HepG2 (cell line): ENCODE results near the gene LTB4R2. TPM values are rescaled to one million over a fixed set of nuclear protein-coding genes. Genes with fewer than 3 reads are reported as not detected.

ENCODE experiments used
- CBFB ChIP-seq: sonication (generic); formaldehyde crosslinking; IDR thresholded peaks from 2 replicates; pipeline ENCODE4 v1.4.0; 2020; ENCODE audit warnings: missing genetic modification reagents
- CC2D1A ChIP-seq: sonication (generic); formaldehyde crosslinking; IDR thresholded peaks from 2 replicates; pipeline ENCODE4 v1.8.1; 2023; ENCODE audit warnings: mild to moderate bottlenecking, missing genetic modification reagents
- FOSL1 ChIP-seq: sonication (generic); formaldehyde crosslinking; IDR thresholded peaks from 2 replicates; pipeline ENCODE4 v1.9.0; 2021; ENCODE audit warnings: missing genetic modification reagents, borderline replicate concordance
- HMGXB3 ChIP-seq: sonication (generic); formaldehyde crosslinking; IDR thresholded peaks from 2 replicates; pipeline ENCODE4 v1.4.0; 2020; ENCODE audit warnings: missing genetic modification reagents, borderline replicate concordance
- HOMEZ ChIP-seq: IDR thresholded peaks from 2 replicates; pipeline ENCODE4 v1.6.1; 2016; ENCODE audit warnings: low read depth
- IRX3 ChIP-seq: sonication (generic); formaldehyde crosslinking; IDR thresholded peaks from 2 replicates; pipeline ENCODE4 v1.8.1; 2023; ENCODE audit warnings: mild to moderate bottlenecking, low read depth, missing genetic modification reagents, borderline replicate concordance
- KDM5A ChIP-seq: fragments of 200-600 bp; sonication (generic); IDR thresholded peaks from 2 replicates; pipeline ENCODE4 v1.7.0; 2018; ENCODE audit warnings: antibody characterized with exemption, mild to moderate bottlenecking, low read length, borderline replicate concordance
- MAFG ChIP-seq: sonication (generic); formaldehyde crosslinking; IDR thresholded peaks from 2 replicates; pipeline ENCODE4 v1.5.1; 2020; ENCODE audit warnings: mild to moderate bottlenecking, missing genetic modification reagents
- MYNN ChIP-seq: sonication (generic); formaldehyde crosslinking; IDR thresholded peaks from 2 replicates; pipeline ENCODE4 v1.4.0; 2020; ENCODE audit warnings: mild to moderate bottlenecking, low read depth, missing genetic modification reagents
- RFX1 ChIP-seq: fragments of 450-650 bp; IDR thresholded peaks from 2 replicates; pipeline ENCODE4 v1.6.1; 2017
- SRSF9 ChIP-seq: fragments of 200-400 bp; formaldehyde crosslinking; IDR thresholded peaks from 2 replicates; pipeline ENCODE4 v1.6.1; 2018; ENCODE audit warnings: borderline replicate concordance, mild to moderate bottlenecking, low read depth, low read length; ENCODE audit not compliant: insufficient read depth, poor library complexity, severe bottlenecking
- ZC3H13 ChIP-seq: sonication (generic); formaldehyde crosslinking; IDR thresholded peaks from 2 replicates; pipeline ENCODE4 v1.8.1; 2023; ENCODE audit warnings: mild to moderate bottlenecking, missing genetic modification reagents, moderate library complexity
- ZNF703 ChIP-seq: sonication (generic); formaldehyde crosslinking; IDR thresholded peaks from 2 replicates; pipeline ENCODE4 v1.5.1; 2020; ENCODE audit warnings: missing genetic modification reagents, mild to moderate bottlenecking, moderate library complexity, borderline replicate concordance
- ZNF747 ChIP-seq: sonication (generic); formaldehyde crosslinking; IDR thresholded peaks from 2 replicates; pipeline ENCODE4 v1.8.1; 2023; ENCODE audit warnings: missing genetic modification reagents, mild to moderate bottlenecking, borderline replicate concordance
- polyA plus RNA-seq, 8 experiments: library from polyadenylated mRNA; depleted of rRNA in 3 of 8; stranded (reverse) in 7 of 8; unstranded in 1 of 8; fragments of >200 nt; fragmentation: Illumina TruSeq in 4 of 8; extraction: Trizol in 4 of 8; gene quantifications; 2 replicates each; pipeline versions ENCODE4 v1.2.1 to v1.2.3, GENCODE V29; 2011 to 2016; ENCODE audit warnings: low read depth in 4 of 8, missing spikeins in 1 of 8, mixed read lengths in 1 of 8; ENCODE audit not compliant: insufficient read depth in 1 of 8
- total RNA-seq, 5 experiments: library from RNA; depleted of rRNA; stranded (reverse); fragments of >200 nt; fragmentation: Illumina TruSeq; extraction: Trizol; gene quantifications; 2 replicates each; pipeline ENCODE4 v1.2.3, GENCODE V29; 2016; ENCODE audit warnings: low read depth in 1 of 5
- TF ChIP-seq, protein P1 (sequence below): sonication (generic); formaldehyde crosslinking; IDR thresholded peaks from 2 replicates; pipeline ENCODE4 v1.4.0; 2020; ENCODE audit warnings: missing genetic modification reagents, borderline replicate concordance
- TF ChIP-seq, protein P2 (sequence below): sonication (generic); formaldehyde crosslinking; IDR thresholded peaks from 2 replicates; pipeline ENCODE4 v1.4.0; 2020; ENCODE audit warnings: missing genetic modification reagents
- TF ChIP-seq, protein P3 (sequence below): sonication (generic); formaldehyde crosslinking; IDR thresholded peaks from 2 replicates; pipeline ENCODE4 v1.8.1; 2023; ENCODE audit warnings: missing genetic modification reagents, inconsistent platforms, borderline replicate concordance

Gene LTB4R2
- total and polyA plus RNA-seq, 2 of the 13 experiments (the other 11 are each of a cell fraction or from before 2014, with no cell fraction given), result 3.9 to 6.9 TPM

- TF ChIP-seq, protein P1, sequence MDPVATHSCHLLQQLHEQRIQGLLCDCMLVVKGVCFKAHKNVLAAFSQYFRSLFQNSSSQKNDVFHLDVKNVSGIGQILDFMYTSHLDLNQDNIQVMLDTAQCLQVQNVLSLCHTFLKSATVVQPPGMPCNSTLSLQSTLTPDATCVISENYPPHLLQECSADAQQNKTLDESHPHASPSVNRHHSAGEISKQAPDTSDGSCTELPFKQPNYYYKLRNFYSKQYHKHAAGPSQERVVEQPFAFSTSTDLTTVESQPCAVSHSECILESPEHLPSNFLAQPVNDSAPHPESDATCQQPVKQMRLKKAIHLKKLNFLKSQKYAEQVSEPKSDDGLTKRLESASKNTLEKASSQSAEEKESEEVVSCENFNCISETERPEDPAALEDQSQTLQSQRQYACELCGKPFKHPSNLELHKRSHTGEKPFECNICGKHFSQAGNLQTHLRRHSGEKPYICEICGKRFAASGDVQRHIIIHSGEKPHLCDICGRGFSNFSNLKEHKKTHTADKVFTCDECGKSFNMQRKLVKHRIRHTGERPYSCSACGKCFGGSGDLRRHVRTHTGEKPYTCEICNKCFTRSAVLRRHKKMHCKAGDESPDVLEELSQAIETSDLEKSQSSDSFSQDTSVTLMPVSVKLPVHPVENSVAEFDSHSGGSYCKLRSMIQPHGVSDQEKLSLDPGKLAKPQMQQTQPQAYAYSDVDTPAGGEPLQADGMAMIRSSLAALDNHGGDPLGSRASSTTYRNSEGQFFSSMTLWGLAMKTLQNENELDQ (CRISPR knock-in tag), result peak; percentile 41; the same call in 1 of the 2 replicates
- TF ChIP-seq MAFG (CRISPR knock-in tag) (0 out of 2 replicates have a peak, but pooled peaks have one; percentile 60), KDM5A (no peak), FOSL1 (CRISPR knock-in tag) (peak; percentile 70), ZNF703 (CRISPR knock-in tag) (no peak; the same call in 1 of the 2 replicates), RFX1 (no peak), HOMEZ (CRISPR knock-in tag) (peak; percentile 85), ZNF747 (CRISPR knock-in tag) (peak; percentile 89; the same call in 1 of the 2 replicates), CC2D1A (CRISPR knock-in tag) (no peak), ZC3H13 (CRISPR knock-in tag) (no peak), CBFB (CRISPR knock-in tag) (peak; percentile 86; the same call in 1 of the 2 replicates), IRX3 (CRISPR knock-in tag) (peak; percentile 97), HMGXB3 (CRISPR knock-in tag) (peak; percentile 86; the same call in 1 of the 2 replicates), SRSF9 (no peak), MYNN (CRISPR knock-in tag) (peak; percentile 83)
- TF ChIP-seq, protein P2, sequence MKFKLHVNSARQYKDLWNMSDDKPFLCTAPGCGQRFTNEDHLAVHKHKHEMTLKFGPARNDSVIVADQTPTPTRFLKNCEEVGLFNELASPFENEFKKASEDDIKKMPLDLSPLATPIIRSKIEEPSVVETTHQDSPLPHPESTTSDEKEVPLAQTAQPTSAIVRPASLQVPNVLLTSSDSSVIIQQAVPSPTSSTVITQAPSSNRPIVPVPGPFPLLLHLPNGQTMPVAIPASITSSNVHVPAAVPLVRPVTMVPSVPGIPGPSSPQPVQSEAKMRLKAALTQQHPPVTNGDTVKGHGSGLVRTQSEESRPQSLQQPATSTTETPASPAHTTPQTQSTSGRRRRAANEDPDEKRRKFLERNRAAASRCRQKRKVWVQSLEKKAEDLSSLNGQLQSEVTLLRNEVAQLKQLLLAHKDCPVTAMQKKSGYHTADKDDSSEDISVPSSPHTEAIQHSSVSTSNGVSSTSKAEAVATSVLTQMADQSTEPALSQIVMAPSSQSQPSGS (CRISPR knock-in tag), result peak; percentile 80; the same call in 1 of the 2 replicates
- TF ChIP-seq, protein P3, sequence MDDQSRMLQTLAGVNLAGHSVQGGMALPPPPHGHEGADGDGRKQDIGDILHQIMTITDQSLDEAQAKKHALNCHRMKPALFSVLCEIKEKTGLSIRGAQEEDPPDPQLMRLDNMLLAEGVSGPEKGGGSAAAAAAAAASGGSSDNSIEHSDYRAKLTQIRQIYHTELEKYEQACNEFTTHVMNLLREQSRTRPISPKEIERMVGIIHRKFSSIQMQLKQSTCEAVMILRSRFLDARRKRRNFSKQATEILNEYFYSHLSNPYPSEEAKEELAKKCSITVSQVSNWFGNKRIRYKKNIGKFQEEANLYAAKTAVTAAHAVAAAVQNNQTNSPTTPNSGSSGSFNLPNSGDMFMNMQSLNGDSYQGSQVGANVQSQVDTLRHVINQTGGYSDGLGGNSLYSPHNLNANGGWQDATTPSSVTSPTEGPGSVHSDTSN (CRISPR knock-in tag), result peak; percentile 98
Measured at GRCh38 chr14:24315807-24316596, 6.1 kb downstream of the LTB4R2 start (continued).
